DMS79 (cell line): ENCODE results near the gene EIF1.
"Not testable (repeated sequence)": the region's sequence is repeated elsewhere in the genome, so short reads cannot be mapped to it uniquely, and the experiment has no call there.

Experiments used
- DNase-seq: peaks from one replicate; lab custom pipeline; 2025; lab: John Stamatoyannopoulos, UW

EIF1 gene

GRCh38 chr17:41678907-41679739 lies 9.6 kb upstream of the EIF1 start:
- peak; percentile 9 for DNase-seq

- no peak for DNase-seq
These were observed 8.8 kb upstream of the EIF1 start for GRCh38 chr17:41679740-41680425.

DNA sequence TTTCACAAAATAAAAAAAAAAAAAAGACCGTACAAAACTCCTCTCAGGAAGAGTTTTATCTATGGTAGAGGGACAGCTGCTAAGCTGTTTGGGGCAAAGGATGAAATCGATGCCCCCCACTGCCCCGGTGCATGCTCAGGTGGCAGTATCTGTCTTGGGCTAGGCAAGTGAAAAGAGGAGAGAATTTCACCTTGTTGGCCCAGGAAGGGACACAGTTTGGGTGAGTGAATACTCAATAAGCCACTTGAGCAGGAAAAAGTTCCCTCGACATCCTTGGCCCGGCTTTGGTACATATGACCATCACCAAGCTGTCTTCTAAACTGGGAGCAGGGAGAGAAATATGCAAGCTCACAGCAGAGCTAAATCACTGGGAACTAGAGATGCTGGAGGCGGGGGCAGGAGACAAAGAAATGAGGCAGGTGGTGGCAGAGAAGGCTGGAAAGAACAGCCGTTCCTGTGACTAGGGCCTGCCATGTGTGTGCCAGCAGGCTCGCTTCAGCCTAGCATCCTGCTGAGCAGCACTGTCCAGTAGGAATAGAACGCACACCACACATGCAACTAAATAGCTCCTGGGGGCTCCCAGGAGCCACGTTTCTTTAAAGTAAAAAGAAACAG lies 8.2 kb upstream of the EIF1 start:
- no peak for DNase-seq

- DNase-seq, result no peak
These were observed 6.9 kb upstream of the EIF1 start for GRCh38 chr17:41681776-41682175.

DNA sequence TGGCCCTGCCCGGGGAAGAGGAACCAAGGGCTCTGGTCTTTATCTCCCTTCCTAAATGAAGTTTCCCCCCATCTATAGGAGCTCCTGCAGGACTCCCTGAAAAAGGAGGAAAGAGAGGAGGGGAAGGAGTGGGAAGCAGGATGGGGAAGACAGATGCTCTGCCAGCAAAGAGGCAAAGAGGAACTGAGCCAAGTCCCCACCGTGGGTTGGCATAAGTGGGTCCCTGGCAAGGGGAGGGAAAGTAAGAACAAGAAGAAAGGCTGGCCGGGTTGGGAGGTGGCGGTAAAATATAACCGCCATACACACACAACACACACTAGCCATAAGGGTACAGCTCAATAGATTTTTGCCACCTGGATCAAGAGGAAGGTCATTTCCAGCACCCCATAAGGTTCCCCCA lies 6.1 kb upstream of the EIF1 start:
- DNase-seq, result no peak

GRCh38 chr17:41683441-41684007 lies 5.2 kb upstream of the EIF1 start:
- DNase-seq, result no peak

GRCh38 chr17:41684035-41684434 lies 4.7 kb upstream of the EIF1 start:
- DNase-seq, result no peak

DNA sequence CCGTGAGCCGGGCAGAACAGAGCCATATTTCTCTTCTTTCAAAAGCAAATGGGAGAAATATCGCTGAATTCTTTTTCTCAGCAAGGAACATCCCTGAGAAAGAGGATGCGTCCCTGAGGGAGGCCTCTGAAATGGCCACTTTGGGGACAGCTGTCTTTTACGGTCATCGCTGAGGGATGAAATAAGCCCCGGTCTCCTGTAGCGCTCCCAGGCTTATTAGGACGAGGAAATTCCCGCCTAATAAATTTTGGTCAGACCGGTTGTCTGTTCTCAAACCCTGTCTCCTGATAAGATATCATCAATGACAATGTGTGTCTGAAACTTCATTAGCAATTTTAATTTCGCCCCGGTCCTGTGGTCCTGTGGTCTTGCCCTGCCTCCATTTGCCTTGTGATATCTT lies 2.9 kb upstream of the EIF1 start:
- DNase-seq, result not testable (repeated sequence)

DNA sequence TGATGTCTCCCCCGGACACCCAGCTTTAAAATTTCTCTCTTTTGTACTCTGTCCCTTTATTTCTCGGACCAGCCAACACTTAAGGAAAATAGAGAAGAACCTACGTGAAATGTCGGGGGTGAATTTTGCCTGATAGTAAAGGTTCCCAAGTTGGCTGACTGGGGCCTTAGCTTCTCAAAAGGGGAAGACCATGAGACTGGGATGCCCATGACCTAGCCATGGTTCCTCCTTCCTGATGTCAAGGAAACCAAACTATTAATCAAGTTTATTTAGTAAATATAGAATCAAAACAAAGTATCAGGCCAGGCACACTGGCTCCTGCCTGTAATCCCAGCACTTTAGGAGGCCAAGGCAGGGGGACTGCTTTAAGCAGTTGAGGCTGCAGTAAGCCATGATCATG lies 2.4 kb upstream of the EIF1 start:
- DNase-seq, result no peak

GRCh38 chr17:41687828-41688640 lies 651 bp upstream of the EIF1 start:
- DNase-seq, result peak; percentile 16

- DNase-seq, result no peak
These were observed 1.0 kb downstream of the EIF1 start for GRCh38 chr17:41689497-41690299.

GRCh38 chr17:41690497-41690896 lies 1.8 kb downstream of the EIF1 start:
- DNase-seq, result no peak

- DNase-seq, result no peak
These were observed 2.5 kb downstream of the EIF1 start for GRCh38 chr17:41691031-41691777.

DNA sequence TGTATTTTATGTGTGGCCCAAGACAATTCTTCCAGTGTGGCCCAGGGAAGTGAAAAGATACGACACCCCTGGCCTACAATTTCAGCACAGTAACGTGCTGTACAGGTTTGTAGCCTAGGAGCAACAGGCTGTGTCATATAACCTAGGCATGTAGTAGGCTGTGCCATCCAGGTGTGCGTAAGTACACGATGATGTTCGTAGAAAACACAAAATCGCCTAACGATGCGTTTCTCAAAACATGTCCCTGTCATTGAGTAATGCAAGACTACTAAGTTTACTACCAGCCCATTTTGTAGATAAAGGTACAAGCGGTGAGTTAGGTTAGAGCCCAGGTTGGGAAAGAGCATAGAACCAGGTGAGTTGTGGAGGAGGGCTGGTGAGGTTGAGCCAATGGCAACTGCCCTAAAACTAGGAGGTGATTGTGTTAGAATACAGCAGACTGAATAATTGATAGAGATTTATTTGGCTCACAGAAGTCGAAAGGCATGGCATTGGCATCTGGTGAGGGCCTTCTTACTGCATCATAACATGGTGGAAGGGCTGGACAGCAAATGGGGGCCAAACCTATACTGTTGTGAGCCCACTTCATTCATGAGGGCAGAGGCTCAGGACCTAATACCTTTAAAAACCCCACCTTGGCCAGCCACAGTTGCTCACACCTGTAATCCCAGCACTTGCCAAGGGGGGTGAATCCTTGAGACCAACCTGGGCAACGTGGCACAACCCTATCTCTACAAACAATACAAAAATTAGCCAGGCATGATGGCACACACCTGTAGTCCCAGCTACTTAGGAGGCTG lies 4.2 kb downstream of the EIF1 start:
- DNase-seq, result no peak

GRCh38 chr17:41695134-41695661 lies 6.5 kb downstream of the EIF1 start:
- no peak for DNase-seq

DNA sequence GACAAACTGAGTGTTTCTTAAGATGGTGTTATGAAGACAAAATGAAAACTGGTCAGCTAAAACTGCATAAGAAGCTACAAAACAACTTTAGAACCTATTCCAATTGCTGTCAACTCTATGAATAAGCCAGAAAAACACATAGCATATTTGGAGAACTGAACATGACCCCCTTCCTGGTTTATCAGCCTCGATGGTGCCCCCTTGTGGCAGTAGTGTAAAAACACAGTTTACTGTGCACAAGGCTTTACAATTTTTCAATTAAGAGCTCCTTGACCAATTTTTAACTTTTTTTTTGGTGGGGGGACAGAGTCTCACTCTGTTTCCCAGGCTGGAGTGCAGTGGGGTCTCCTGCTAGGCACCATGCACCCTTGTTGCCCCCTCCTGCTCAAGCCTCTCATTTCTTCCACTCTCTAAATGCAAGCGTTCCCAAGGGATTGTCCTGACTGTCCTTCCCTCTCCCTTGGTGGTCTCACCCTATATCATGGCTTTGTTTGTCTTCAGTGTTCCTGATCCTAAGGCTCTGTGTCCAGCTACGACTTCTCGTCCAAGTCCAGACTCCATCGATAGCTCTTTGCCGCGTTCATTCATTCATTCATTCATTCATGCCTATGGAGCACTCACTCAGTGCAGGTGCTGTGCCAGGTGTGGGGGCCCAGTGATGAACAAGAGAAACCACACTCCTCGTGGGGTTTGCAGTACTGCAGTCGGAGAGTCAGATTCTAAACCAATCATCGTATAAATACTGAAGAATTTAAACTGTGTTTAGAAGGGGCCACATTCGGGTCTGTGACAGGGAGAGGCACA lies 7.5 kb downstream of the EIF1 start:
- DNase-seq, result peak; percentile 20

- DNase-seq, result no peak
These were observed 8.7 kb downstream of the EIF1 start for GRCh38 chr17:41697122-41697962.
